ENCODE measurements around the gene APBB3.

The APBB3 gene

GRCh38 chr5:140575309-140575708 lies 10.9 kb upstream of the APBB3 start:
- DNase-seq (ENCODE audit: low spot score): peak; percentile 62

- no peak for DNase-seq (ENCODE audit: low spot score)
Observed at GRCh38 chr5:140574165-140574564, 9.8 kb upstream of the APBB3 start.

DNA sequence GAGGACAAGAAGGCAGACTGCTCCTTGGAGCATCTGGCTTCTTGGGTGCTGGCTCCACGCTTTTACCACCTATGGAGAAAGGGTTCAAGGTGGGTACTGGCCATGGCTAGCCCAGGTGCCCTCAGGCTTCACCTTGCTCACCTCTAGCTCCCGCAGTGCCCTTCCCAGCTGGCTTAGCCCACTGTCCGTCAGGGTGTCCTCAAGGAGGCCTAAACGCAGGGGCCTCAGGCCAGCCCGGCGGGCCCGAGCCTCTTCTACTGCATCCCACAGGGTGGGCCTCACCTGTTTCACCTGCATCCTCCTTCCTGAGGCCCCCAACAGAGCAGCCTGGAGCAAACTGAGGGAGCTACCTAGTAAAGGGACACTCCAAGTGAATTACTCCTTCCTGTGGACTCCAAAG lies 9.3 kb upstream of the APBB3 start:
- DNase-seq (ENCODE audit: low spot score): no peak

DNA sequence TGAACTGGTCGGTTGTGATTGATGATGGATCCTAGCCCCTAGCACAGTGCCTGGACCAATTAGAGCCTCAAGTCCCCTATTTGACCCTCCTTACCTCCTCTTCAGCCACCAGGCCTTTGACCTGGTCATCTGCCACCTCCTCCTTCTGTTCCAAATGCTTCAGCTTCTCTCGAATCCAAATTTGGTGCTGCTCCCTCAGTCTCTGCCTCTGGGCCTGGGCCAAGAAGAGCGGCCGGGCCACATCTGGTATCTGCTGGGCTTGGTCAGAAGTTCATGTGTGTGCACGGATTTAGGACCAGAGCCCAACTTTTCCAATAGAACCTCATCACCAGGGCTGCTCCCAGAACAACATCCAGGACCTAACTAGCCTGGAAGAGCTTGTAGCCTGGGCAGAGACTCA lies 6.7 kb upstream of the APBB3 start:
- no peak for DNase-seq (ENCODE audit: low spot score)

DNA sequence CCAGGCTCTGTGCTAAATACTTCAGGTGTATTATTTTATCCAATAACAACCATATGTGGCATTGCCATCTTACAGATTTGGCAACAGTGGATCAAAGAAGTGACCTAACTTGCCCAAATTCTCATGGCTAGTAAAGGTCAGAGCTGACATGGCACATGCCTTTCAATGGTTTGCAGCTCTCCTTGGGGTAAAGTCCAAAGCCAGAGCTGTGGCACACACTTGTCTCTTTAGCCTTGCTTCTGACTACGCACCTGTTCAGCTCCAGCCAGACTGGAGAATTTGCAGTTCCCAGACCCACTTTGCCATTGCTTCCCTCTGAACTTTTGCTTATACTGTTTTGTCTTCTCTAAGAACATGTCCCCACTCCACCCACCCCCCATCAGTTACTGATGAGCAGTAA lies 6.1 kb upstream of the APBB3 start:
- no peak for DNase-seq (ENCODE audit: low spot score)

- DNase-seq (ENCODE audit: low spot score): no peak
Observed at GRCh38 chr5:140570058-140570457, 5.7 kb upstream of the APBB3 start.

- DNase-seq (ENCODE audit: low spot score): no peak
Observed at GRCh38 chr5:140569197-140569596, 4.8 kb upstream of the APBB3 start.

- no peak for DNase-seq (ENCODE audit: low spot score)
Observed at GRCh38 chr5:140568443-140569063, 4.2 kb upstream of the APBB3 start.

DNA sequence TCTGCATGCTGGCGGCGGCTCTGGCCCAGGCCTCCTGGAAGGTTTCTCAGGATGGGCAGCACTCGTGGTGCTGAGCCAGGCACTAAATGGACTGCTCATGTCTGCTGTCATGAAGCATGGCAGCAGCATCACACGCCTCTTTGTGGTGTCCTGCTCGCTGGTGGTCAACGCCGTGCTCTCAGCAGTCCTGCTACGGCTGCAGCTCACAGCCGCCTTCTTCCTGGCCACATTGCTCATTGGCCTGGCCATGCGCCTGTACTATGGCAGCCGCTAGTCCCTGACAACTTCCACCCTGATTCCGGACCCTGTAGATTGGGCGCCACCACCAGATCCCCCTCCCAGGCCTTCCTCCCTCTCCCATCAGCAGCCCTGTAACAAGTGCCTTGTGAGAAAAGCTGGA lies 3.5 kb upstream of the APBB3 start:
- no peak for DNase-seq (ENCODE audit: low spot score)

DNA sequence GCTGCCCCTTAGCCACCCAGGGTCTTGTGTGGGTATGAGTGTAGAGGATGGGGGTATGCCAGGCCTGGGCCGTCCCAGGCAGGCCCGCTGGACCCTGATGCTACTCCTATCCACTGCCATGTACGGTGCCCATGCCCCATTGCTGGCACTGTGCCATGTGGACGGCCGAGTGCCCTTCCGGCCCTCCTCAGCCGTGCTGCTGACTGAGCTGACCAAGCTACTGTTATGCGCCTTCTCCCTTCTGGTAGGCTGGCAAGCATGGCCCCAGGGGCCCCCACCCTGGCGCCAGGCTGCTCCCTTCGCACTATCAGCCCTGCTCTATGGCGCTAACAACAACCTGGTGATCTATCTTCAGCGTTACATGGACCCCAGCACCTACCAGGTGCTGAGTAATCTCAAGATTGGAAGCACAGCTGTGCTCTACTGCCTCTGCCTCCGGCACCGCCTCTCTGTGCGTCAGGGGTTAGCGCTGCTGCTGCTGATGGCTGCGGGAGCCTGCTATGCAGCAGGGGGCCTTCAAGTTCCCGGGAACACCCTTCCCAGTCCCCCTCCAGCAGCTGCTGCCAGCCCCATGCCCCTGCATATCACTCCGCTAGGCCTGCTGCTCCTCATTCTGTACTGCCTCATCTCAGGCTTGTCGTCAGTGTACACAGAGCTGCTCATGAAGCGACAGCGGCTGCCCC lies 2.9 kb upstream of the APBB3 start:
- DNase-seq (ENCODE audit: low spot score): no peak

GRCh38 chr5:140566665-140567064 lies 2.3 kb upstream of the APBB3 start:
- no peak for DNase-seq (ENCODE audit: low spot score)

DNA sequence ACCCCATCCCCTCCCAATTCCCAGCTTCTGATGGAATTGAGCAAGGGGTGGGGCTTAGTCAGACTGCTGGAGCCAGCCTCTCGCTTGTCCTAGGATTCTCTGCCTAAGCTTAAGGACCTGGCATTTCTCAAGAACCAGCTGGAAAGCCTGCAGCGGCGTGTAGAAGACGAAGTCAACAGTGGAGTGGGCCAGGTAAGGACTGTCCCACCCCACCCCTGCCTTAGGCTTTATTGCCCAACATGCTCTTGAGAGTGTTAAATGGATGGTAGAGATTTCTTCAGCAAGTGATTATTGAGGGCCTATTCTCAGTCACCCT lies 1.3 kb upstream of the APBB3 start:
- no peak for DNase-seq (ENCODE audit: low spot score)

- DNase-seq (ENCODE audit: low spot score): no peak
Observed at GRCh38 chr5:140565024-140565779, 804 bp upstream of the APBB3 start.

GRCh38 chr5:140563596-140563995 lies 802 bp downstream of the APBB3 start:
- DNase-seq (ENCODE audit: low spot score): no peak

- DNase-seq (ENCODE audit: low spot score): no peak
Observed at GRCh38 chr5:140561753-140562523, 2.5 kb downstream of the APBB3 start.

- DNase-seq (ENCODE audit: low spot score): no peak
Observed at GRCh38 chr5:140560227-140560626, 4.2 kb downstream of the APBB3 start.

GRCh38 chr5:140558542-140558941 lies 5.9 kb downstream of the APBB3 start:
- DNase-seq (ENCODE audit: low spot score): no peak

DNA sequence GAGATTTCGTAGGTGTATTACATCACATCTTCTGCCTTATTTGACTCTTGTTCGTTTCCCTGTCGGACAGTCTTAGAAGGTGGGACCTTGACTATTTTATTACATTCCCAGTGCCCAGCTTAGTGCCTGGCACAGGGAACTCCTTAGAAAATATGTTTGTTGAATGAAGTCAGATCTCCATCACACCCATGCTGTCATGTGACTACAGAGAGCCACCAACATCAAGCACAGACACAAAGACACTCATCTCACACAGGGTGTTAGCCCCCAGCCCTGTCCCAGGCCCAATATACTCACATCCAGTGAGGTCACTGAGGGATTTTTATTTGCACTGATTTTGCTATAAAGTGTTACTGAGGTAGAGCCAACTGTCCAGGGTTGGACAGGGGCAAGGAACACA lies 6.4 kb downstream of the APBB3 start:
- no peak for DNase-seq (ENCODE audit: low spot score)

- DNase-seq (ENCODE audit: low spot score): peak; percentile 95
Observed at GRCh38 chr5:140557136-140557805, 7.1 kb downstream of the APBB3 start, which contains the start of gene SRA1. Gene SRA1 (minus strand): TSS chr5:140557473. CDS start chr5:140557452, 21 bp downstream.

- no peak for DNase-seq (ENCODE audit: low spot score)
Observed at GRCh38 chr5:140556438-140556837, 8.0 kb downstream of the APBB3 start.

- DNase-seq (ENCODE audit: low spot score): no peak
Observed at GRCh38 chr5:140555747-140556312, 8.6 kb downstream of the APBB3 start.

- no peak for DNase-seq (ENCODE audit: low spot score)
Observed at GRCh38 chr5:140554454-140554853, 9.9 kb downstream of the APBB3 start.

Data from GM03348 (cell line).